Skeletal muscle tissue (tissue), 4 donors: ENCODE results near the gene DAO. TPM values are rescaled to one million over a fixed set of nuclear protein-coding genes. Genes with fewer than 3 reads are reported as not detected.
"Not testable (repeated sequence)": the region's sequence is repeated elsewhere in the genome, so short reads cannot be mapped to it uniquely, and the experiment has no call there.

Experiments
- H3K27ac ChIP-seq: one replicate; pipeline ENCODE4 v1.7.0; 2013; ENCODE audit warnings: mild to moderate bottlenecking, low read depth, low read length, inconsistent platforms
- H3K27me3 ChIP-seq, 3 donors: one replicate each; pipeline ENCODE4 v1.7.0; 2013; ENCODE audit warnings: low read length in 3 of 3; ENCODE audit not compliant: control insufficient read depth in 3 of 3, insufficient read depth in 3 of 3
- H3K36me3 ChIP-seq, 3 donors: one replicate each; pipeline ENCODE4 v1.7.0; 2013; ENCODE audit warnings: low read length in 3 of 3; ENCODE audit not compliant: control insufficient read depth in 3 of 3, insufficient read depth in 3 of 3
- H3K4me1 ChIP-seq, 3 donors: one replicate each; pipeline ENCODE4 v1.7.0; 2013; ENCODE audit warnings: low read length in 3 of 3, mild to moderate bottlenecking in 3 of 3; ENCODE audit not compliant: control insufficient read depth in 3 of 3, insufficient read depth in 3 of 3
- H3K4me3 ChIP-seq, 3 donors: one replicate each; pipeline ENCODE4 v1.7.0; 2013; ENCODE audit warnings: low read length in 3 of 3
- H3K9ac ChIP-seq, 3 donors: one replicate each; pipeline ENCODE4 v1.7.0; 2013; ENCODE audit warnings: low read length in 3 of 3, mild to moderate bottlenecking in 3 of 3, moderate library complexity in 2 of 3, low read depth in 1 of 3
- H3K9me3 ChIP-seq, 3 donors: one replicate each; pipeline ENCODE4 v1.7.0; 2013; ENCODE audit warnings: low read length in 3 of 3; ENCODE audit not compliant: control insufficient read depth in 3 of 3
- total RNA-seq: library from RNA; depleted of rRNA; stranded (reverse); fragments of >200 nt; gene quantifications from one replicate; pipeline ENCODE4 v1.2.3, GENCODE V29; 2014
- donor health status: Osteomylitis.

Gene DAO
- total RNA-seq, 1 donor from 2014 or later, result not detected

- H3K27me3 ChIP-seq, result no peaks in the 10 kb centered on the region
- peak overlapping the region; percentile 83 to 99 (median 86) for H3K4me3 ChIP-seq
- H3K36me3 ChIP-seq, result peaks cover 0 to 9% (median 4%) of the 10 kb centered on the region in 3 donors
- peaks cover 36 to 57% (median 56%) of the 10 kb centered on the region in 3 donors for H3K4me1 ChIP-seq
- peak overlapping the region; percentile 94 for H3K27ac ChIP-seq
- H3K9ac ChIP-seq, result peak overlapping the region; percentile 86 to 100 (median 99)
- no peaks in the 10 kb centered on the region for H3K9me3 ChIP-seq
Observed at GRCh38 chr12:108856428-108857157, 23.3 kb upstream of the DAO start.

DNA sequence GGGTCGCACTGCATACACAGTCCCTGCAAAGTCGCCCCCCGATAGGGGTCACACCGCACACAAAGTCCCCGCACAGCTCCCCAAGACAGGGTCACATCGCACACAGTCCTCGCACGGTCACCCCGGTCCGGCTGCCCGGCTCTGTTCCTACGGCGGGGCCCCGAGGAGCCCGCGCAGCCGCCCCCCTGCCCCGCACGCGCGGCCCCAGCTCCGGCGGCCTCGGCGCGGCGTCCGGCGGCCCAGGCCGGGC, 22.8 kb upstream of the DAO start:
- Histone ChIP-seq H3K9me3 (no peaks in the 10 kb centered on the region), H3K36me3 (peaks cover 0 to 9% (median 4%) of the 10 kb centered on the region in 3 donors), H3K27ac (peak overlapping the region; percentile 94), H3K4me3 (peak overlapping the region; percentile 83 to 99 (median 86)), H3K9ac (peak overlapping the region; percentile 86 to 100 (median 99)), H3K27me3 (no peaks in the 10 kb centered on the region), H3K4me1 (peaks cover 36 to 54% (median 54%) of the 10 kb centered on the region in 3 donors)

GRCh38 chr12:108858311-108859074, 21.4 kb upstream of the DAO start:
- Histone ChIP-seq H3K27ac (peak overlapping the region; percentile 67), H3K9ac (peak overlapping the region in 2 of 3 donors; percentile 2 to 57), H3K4me1 (peaks cover 32 to 44% (median 43%) of the 10 kb centered on the region in 3 donors), H3K36me3 (peaks cover 0 to 4% (median 4%) of the 10 kb centered on the region in 3 donors), H3K9me3 (no peaks in the 10 kb centered on the region), H3K4me3 (peak overlapping the region; percentile 22 to 63 (median 44)), H3K27me3 (no peaks in the 10 kb centered on the region)

DNA sequence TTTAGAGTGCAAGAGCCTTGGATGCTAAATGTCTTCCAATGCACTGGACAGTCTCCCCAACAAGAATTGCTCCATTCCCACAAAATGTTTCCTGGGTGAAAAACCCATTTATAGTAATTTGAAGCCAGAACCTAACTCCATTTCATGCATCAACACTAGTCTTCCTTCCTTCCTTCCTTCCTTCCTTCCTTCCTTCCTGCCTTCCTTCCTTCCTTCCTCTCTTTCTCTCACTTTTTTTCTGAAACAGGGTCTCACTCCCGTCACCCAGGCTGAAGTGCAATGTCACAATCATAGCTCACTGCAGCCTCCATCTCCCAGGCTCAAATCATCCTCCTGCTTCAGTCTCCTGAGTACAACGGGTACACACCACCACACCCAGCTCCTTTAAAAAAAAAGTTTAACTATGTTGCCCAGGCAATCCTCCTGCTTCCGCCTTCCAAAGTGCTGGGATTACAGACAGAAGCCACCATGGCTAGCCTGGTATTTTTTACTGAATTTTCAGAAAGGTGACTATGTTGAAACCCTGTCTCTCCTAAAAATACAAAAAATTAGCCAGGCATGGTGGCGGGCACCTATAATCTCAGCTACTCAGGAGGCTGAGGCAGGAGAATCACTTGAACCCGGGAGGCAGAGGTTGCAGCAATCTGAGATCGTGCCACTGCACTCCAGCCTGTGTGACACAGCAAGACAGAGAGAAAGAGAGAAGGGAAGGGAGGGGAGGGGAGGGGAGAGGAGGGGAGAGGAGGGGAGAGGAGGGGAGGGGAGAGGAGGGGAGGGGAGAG, 20.6 kb upstream of the DAO start:
- H3K27ac ChIP-seq, H3K27me3 ChIP-seq, H3K36me3 ChIP-seq, H3K9ac ChIP-seq, H3K9me3 ChIP-seq: not testable (repeated sequence)
- Histone ChIP-seq H3K4me3 (peak overlapping the region in 2 of 3 donors; percentile 29 to 44), H3K4me1 (peaks cover 23 to 35% (median 35%) of the 10 kb centered on the region in 3 donors)

DNA sequence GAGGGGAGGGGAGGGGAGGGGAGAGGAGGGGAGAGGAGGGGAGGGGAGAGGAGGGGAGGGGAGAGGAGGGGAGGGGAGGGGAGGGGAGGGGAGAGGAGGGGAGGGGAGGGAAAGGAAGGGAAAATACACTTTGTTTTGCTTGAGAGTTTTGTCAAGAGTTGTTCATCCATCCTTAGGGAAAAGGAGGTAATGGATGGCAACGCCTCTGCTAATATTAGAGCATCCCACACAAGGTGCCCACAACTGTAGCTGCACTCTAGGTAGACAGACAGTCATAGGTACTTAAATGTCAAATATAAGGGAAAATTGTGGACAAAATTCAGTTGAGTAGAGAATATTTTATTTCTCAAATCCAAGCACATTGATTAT, 20.0 kb upstream of the DAO start:
- Histone ChIP-seq H3K4me3 (no peak overlapping the region), H3K4me1 (peaks cover 18 to 29% (median 29%) of the 10 kb centered on the region in 3 donors), H3K9me3 (no peaks in the 10 kb centered on the region), H3K27me3 (no peaks in the 10 kb centered on the region), H3K36me3 (peaks cover 0 to 4% (median 0%) of the 10 kb centered on the region in 3 donors), H3K9ac (no peak overlapping the region), H3K27ac (no peak overlapping the region)

GRCh38 chr12:108860443-108860842, 19.4 kb upstream of the DAO start:
- Histone ChIP-seq H3K36me3 (peaks cover 0 to 4% (median 0%) of the 10 kb centered on the region in 3 donors), H3K27me3 (no peaks in the 10 kb centered on the region), H3K4me3 (no peak overlapping the region), H3K9me3 (no peaks in the 10 kb centered on the region), H3K4me1 (peaks cover 17 to 25% (median 25%) of the 10 kb centered on the region in 3 donors), H3K9ac (no peak overlapping the region), H3K27ac (no peak overlapping the region)

GRCh38 chr12:108861878-108862587, 17.9 kb upstream of the DAO start:
- H3K4me3 ChIP-seq, result no peak overlapping the region
- H3K27me3 ChIP-seq, result no peaks in the 10 kb centered on the region
- H3K4me1 ChIP-seq, result peaks cover 8 to 11% (median 9%) of the 10 kb centered on the region in 3 donors
- no peak overlapping the region for H3K27ac ChIP-seq
- no peak overlapping the region for H3K9ac ChIP-seq
- H3K9me3 ChIP-seq, result no peaks in the 10 kb centered on the region
- peaks cover 0 to under 1% (median 0%) of the 10 kb centered on the region in 3 donors for H3K36me3 ChIP-seq

DNA sequence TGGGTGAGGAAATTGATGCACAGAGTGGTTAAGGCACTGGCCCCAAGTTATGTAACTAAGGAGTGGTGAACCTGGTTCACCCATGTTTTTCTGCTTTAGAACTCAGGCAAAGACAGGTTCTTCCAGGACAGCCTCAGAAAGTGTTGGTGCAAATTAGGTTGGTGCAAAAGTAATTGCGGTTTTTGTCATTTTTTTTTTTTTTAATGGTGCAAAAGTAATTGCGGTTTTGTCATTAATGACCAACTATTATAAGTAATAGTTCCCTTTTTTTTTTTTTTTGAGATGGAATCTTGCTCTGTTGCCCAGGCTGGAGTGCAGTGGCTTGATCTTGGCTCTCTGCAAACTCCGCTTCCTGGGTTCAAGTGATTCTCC, 17.3 kb upstream of the DAO start:
- Histone ChIP-seq H3K9ac (no peak overlapping the region), H3K27me3 (no peaks in the 10 kb centered on the region), H3K27ac (no peak overlapping the region), H3K9me3 (no peaks in the 10 kb centered on the region), H3K36me3 (no peaks in the 10 kb centered on the region), H3K4me1 (peaks cover 8 to 11% (median 9%) of the 10 kb centered on the region in 3 donors), H3K4me3 (no peak overlapping the region)

GRCh38 chr12:108865169-108865568, 14.7 kb upstream of the DAO start:
- H3K4me1 ChIP-seq, result no peaks in the 10 kb centered on the region
- no peaks in the 10 kb centered on the region for H3K9me3 ChIP-seq
- H3K27ac ChIP-seq, result no peak overlapping the region
- H3K4me3 ChIP-seq, result no peak overlapping the region
- H3K27me3 ChIP-seq, result no peaks in the 10 kb centered on the region
- H3K36me3 ChIP-seq, result no peaks in the 10 kb centered on the region
- H3K9ac ChIP-seq, result no peak overlapping the region
